ENCODE results near the gene CCDC7. TPM values are rescaled to one million over a fixed set of nuclear protein-coding genes. Genes with fewer than 3 reads are reported as not detected.

CCDC7 gene
- total RNA-seq, 1 experiment from 2014 or later = 1.2 TPM

GRCh38 chr10:32454148-32454547 is 8.2 kb downstream of the CCDC7 start:
- Histone ChIP-seq H3K36me3 (ENCODE audit: control insufficient read depth, insufficient read depth, low read length) (no peaks in the 10 kb centered on the region), H3K9me3 (no peaks in the 10 kb centered on the region), H3K27me3 (replicated peaks; ENCODE audit: control insufficient read depth, insufficient read depth, low read length) (no peaks in the 10 kb centered on the region), H3K4me1 (no peaks in the 10 kb centered on the region), H3K4me3 (ENCODE audit: low read depth, low read length) (no peak overlapping the region)
- no peaks in the 10 kb centered on the region for H3K36me3 Mint-ChIP-seq (ENCODE audit: insufficient read depth, unreplicated experiment)
- no peak for DNase-seq
- POLR2A ChIA-PET = interaction anchor here (0.6 kb wide), 1 partner anchor 8 kb away, joined by 4 read pairs; the partner anchor contains the start of gene CCDC7
- H3K27ac Mint-ChIP-seq (ENCODE audit: unreplicated experiment) = no peak overlapping the region
- CTCF ChIA-PET = no interaction called here
- H3K9me3 Mint-ChIP-seq (ENCODE audit: unreplicated experiment) = no peaks in the 10 kb centered on the region
- H3K4me1 Mint-ChIP-seq (ENCODE audit: low read depth, unreplicated experiment) = no peaks in the 10 kb centered on the region
- BruUV-seq (replicated peaks) = no TSS peak
- intact Hi-C loops (cut with micrococcal nuclease; ENCODE audit: unreplicated experiment) = no loop called here
- TF ChIP-seq CTCF (IDR thresholded peaks at IDR 0.05; ENCODE audit: insufficient read depth in 1 of 2, low read depth in 1 of 2, low read length in 1 of 2, severe bottlenecking in 1 of 2, unreplicated experiment in 1 of 2) = no peak
- H3K4me3 Mint-ChIP-seq (ENCODE audit: unreplicated experiment) = no peak overlapping the region
- H3K27me3 Mint-ChIP-seq (ENCODE audit: insufficient read depth, unreplicated experiment) = no peaks in the 10 kb centered on the region

GRCh38 chr10:32459051-32459698 is 13.2 kb downstream of the CCDC7 start:
- no peaks in the 10 kb centered on the region for H3K9me3 ChIP-seq
- CTCF ChIA-PET = interaction anchor here (0.6 kb wide), 1 partner anchor 138 kb away, joined by 3 read pairs; no protein-coding TSS in a partner anchor
- Mint-ChIP-seq H3K36me3 (ENCODE audit: insufficient read depth, unreplicated experiment) (no peaks in the 10 kb centered on the region), H3K27ac (ENCODE audit: unreplicated experiment) (no peak overlapping the region), H3K4me1 (ENCODE audit: low read depth, unreplicated experiment) (no peaks in the 10 kb centered on the region), H3K27me3 (ENCODE audit: insufficient read depth, unreplicated experiment) (peaks cover 2% of the 10 kb centered on the region), H3K9me3 (ENCODE audit: unreplicated experiment) (no peaks in the 10 kb centered on the region), H3K4me3 (ENCODE audit: unreplicated experiment) (no peak overlapping the region)
- intact Hi-C loops (cut with micrococcal nuclease; ENCODE audit: unreplicated experiment) = no loop called here
- no peaks in the 10 kb centered on the region for H3K4me1 ChIP-seq
- H3K27me3 ChIP-seq (replicated peaks; ENCODE audit: control insufficient read depth, insufficient read depth, low read length) = no peaks in the 10 kb centered on the region
- DNase-seq = no peak
- no peaks in the 10 kb centered on the region for H3K36me3 ChIP-seq (ENCODE audit: control insufficient read depth, insufficient read depth, low read length)
- no peak overlapping the region for H3K4me3 ChIP-seq (ENCODE audit: low read depth, low read length)
- no TSS peak for BruUV-seq (replicated peaks)
- POLR2A ChIA-PET = no interaction called here
- no peak for TF ChIP-seq CTCF (IDR thresholded peaks at IDR 0.05; ENCODE audit: insufficient read depth in 1 of 2, low read depth in 1 of 2, low read length in 1 of 2, severe bottlenecking in 1 of 2, unreplicated experiment in 1 of 2)

GRCh38 chr10:32461203-32461602 is 15.3 kb downstream of the CCDC7 start:
- POLR2A ChIA-PET = no interaction called here
- Histone ChIP-seq H3K27me3 (replicated peaks; ENCODE audit: control insufficient read depth, insufficient read depth, low read length) (no peaks in the 10 kb centered on the region), H3K9me3 (no peaks in the 10 kb centered on the region), H3K4me1 (no peaks in the 10 kb centered on the region), H3K36me3 (ENCODE audit: control insufficient read depth, insufficient read depth, low read length) (no peaks in the 10 kb centered on the region), H3K4me3 (ENCODE audit: low read depth, low read length) (no peak overlapping the region)
- Mint-ChIP-seq H3K36me3 (ENCODE audit: insufficient read depth, unreplicated experiment) (no peaks in the 10 kb centered on the region), H3K27me3 (ENCODE audit: insufficient read depth, unreplicated experiment) (peaks cover 2% of the 10 kb centered on the region), H3K27ac (ENCODE audit: unreplicated experiment) (no peak overlapping the region), H3K9me3 (ENCODE audit: unreplicated experiment) (no peaks in the 10 kb centered on the region), H3K4me1 (ENCODE audit: low read depth, unreplicated experiment) (no peaks in the 10 kb centered on the region), H3K4me3 (ENCODE audit: unreplicated experiment) (no peak overlapping the region)
- CTCF ChIA-PET = no interaction called here
- no peak for TF ChIP-seq CTCF (IDR thresholded peaks at IDR 0.05; ENCODE audit: insufficient read depth in 1 of 2, low read depth in 1 of 2, low read length in 1 of 2, severe bottlenecking in 1 of 2, unreplicated experiment in 1 of 2)
- BruUV-seq (replicated peaks) = no TSS peak
- intact Hi-C loops (cut with micrococcal nuclease; ENCODE audit: unreplicated experiment) = no loop called here
- no peak for DNase-seq
